ENCODE measurements around the gene BST1.
A peak's percentile ranks its signal among the peaks of the same experiment; 100 is the strongest.
"Not testable (repeated sequence)": the region's sequence is repeated elsewhere in the genome, so short reads cannot be mapped to it uniquely, and the experiment has no call there.

Gene BST1

DNA sequence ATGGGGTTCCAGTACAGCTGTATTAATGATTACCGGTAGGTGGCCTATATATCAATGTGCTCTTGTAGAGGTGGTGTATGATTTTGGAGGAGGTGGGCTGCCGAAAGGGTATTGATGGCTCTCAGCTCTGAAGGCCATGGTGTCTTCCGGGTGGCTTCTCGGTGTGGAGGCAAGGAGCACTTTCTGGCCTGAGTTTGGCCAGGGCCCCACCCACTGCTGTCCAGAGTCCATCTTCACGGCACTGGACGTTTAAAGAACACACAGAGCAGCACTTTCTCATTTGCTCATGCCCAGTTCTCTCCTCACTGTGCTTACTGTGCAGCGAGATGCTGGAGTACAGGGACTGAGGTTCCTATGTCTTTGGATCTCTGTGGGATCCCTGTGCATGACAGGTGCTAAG, 16.1 kb downstream of the BST1 start:
- H2AK5ac ChIP-seq (ENCODE audit: low read length) = no peak overlapping the region
- no peak overlapping the region for H3K27ac ChIP-seq (ENCODE audit: low read depth, low read length)
- H3K4me1 ChIP-seq (ENCODE audit: control insufficient read depth, low read depth, low read length) = no peaks in the 10 kb centered on the region
- no peak overlapping the region for H2BK15ac ChIP-seq (replicated peaks; ENCODE audit: low read depth)
- H3K9ac ChIP-seq (ENCODE audit: low read length) = no peak overlapping the region
- no peak overlapping the region for H4K8ac ChIP-seq (ENCODE audit: low read depth, low read length)
- no peak overlapping the region for H2BK5ac ChIP-seq (ENCODE audit: low read length)
- H3K4me3 ChIP-seq (ENCODE audit: low read length) = no peak overlapping the region
- H3K36me3 ChIP-seq (ENCODE audit: control insufficient read depth, insufficient read depth, low read length) = no peaks in the 10 kb centered on the region
- no peak overlapping the region for H3K4ac ChIP-seq (ENCODE audit: low read depth, low read length)
- no peak overlapping the region for H3K23ac ChIP-seq (ENCODE audit: low read length)
- H3K4me2 ChIP-seq (ENCODE audit: low read length) = no peak overlapping the region
- no peaks in the 10 kb centered on the region for H3K79me2 ChIP-seq (ENCODE audit: control insufficient read depth, insufficient read depth, low read length)
- H2BK120ac ChIP-seq (ENCODE audit: low read depth, low read length) = no peak overlapping the region
- no peak overlapping the region for H3K56ac ChIP-seq (ENCODE audit: low read length)
- H3K27me3 ChIP-seq (ENCODE audit: insufficient read depth, low read length, poor library complexity) = no peaks in the 10 kb centered on the region
- no peak for DNase-seq
- no peaks in the 10 kb centered on the region for H3K79me1 ChIP-seq (ENCODE audit: low read length)
- H3K18ac ChIP-seq (ENCODE audit: low read length) = no peak overlapping the region
- no peak overlapping the region for H4K5ac ChIP-seq (ENCODE audit: low read length)
- no CpG with 5 or more reads among the region's 7 CpGs for WGBS (ENCODE audit: extremely low coverage, insufficient coverage, low lambda C conversion rate)

DNA sequence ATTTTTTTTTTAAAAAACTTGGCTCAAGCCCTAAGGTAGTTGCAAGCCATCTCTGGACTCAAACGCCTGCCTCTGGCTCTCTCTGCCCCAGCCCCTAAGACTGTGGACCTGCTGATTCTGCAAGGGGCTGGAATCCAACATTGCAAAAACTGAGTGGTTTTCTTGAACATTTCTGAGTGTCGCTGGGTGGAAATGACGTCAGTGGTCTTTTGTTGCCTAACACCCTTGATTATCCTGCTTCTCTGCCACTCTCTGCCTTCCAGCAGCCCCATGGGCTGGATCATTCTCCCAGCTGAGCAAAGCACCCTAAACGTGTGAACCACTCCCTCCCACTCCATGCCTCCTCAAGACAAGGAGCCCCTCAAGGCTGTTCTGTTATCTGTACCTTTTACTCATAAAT, 16.6 kb downstream of the BST1 start:
- H3K27me3 ChIP-seq (ENCODE audit: insufficient read depth, low read length, poor library complexity) = no peaks in the 10 kb centered on the region
- no peak overlapping the region for H3K18ac ChIP-seq (ENCODE audit: low read length)

GRCh38 chr4:15720851-15721250, 18.0 kb downstream of the BST1 start:
- no peak overlapping the region for H3K18ac ChIP-seq (ENCODE audit: low read length)
- no peak overlapping the region for H3K23ac ChIP-seq (ENCODE audit: low read length)
- no peak overlapping the region for H2BK120ac ChIP-seq (ENCODE audit: low read depth, low read length)
- no peak overlapping the region for H4K8ac ChIP-seq (ENCODE audit: low read depth, low read length)
- H2BK15ac ChIP-seq (replicated peaks; ENCODE audit: low read depth) = no peak overlapping the region
- H2BK5ac ChIP-seq (ENCODE audit: low read length) = no peak overlapping the region
- H4K5ac ChIP-seq (ENCODE audit: low read length) = no peak overlapping the region
- no CpG with 5 or more reads among the region's 2 CpGs for WGBS (ENCODE audit: extremely low coverage, insufficient coverage, low lambda C conversion rate)
- H3K79me2 ChIP-seq (ENCODE audit: control insufficient read depth, insufficient read depth, low read length) = no peaks in the 10 kb centered on the region
- H3K4me2 ChIP-seq (ENCODE audit: low read length) = no peak overlapping the region
- H3K27ac ChIP-seq (ENCODE audit: low read depth, low read length) = no peak overlapping the region
- H3K79me1 ChIP-seq (ENCODE audit: low read length) = no peaks in the 10 kb centered on the region
- no peak for DNase-seq
- H2AK5ac ChIP-seq (ENCODE audit: low read length) = no peak overlapping the region
- no peaks in the 10 kb centered on the region for H3K36me3 ChIP-seq (ENCODE audit: control insufficient read depth, insufficient read depth, low read length)
- H3K4ac ChIP-seq (ENCODE audit: low read depth, low read length) = no peak overlapping the region
- H3K9ac ChIP-seq (ENCODE audit: low read length) = no peak overlapping the region
- H3K4me3 ChIP-seq (ENCODE audit: low read length) = no peak overlapping the region
- no peak overlapping the region for H3K56ac ChIP-seq (ENCODE audit: low read length)
- no peaks in the 10 kb centered on the region for H3K27me3 ChIP-seq (ENCODE audit: insufficient read depth, low read length, poor library complexity)
- no peaks in the 10 kb centered on the region for H3K4me1 ChIP-seq (ENCODE audit: control insufficient read depth, low read depth, low read length)

More for the DNA sequence above, 16.6 kb downstream of the BST1 start:
- Histone ChIP-seq H2BK15ac (replicated peaks; ENCODE audit: low read depth) (no peak overlapping the region), H3K4me1 (ENCODE audit: control insufficient read depth, low read depth, low read length) (no peaks in the 10 kb centered on the region), H3K4me2 (ENCODE audit: low read length) (no peak overlapping the region), H3K4me3 (ENCODE audit: low read length) (no peak overlapping the region), H3K23ac (ENCODE audit: low read length) (no peak overlapping the region), H3K79me2 (ENCODE audit: control insufficient read depth, insufficient read depth, low read length) (no peaks in the 10 kb centered on the region), H3K56ac (ENCODE audit: low read length) (no peak overlapping the region), H3K36me3 (ENCODE audit: control insufficient read depth, insufficient read depth, low read length) (no peaks in the 10 kb centered on the region), H4K8ac (ENCODE audit: low read depth, low read length) (no peak overlapping the region), H3K79me1 (ENCODE audit: low read length) (no peaks in the 10 kb centered on the region), H3K9ac (ENCODE audit: low read length) (no peak overlapping the region), H4K5ac (ENCODE audit: low read length) (no peak overlapping the region), H2BK5ac (ENCODE audit: low read length) (no peak overlapping the region), H3K4ac (ENCODE audit: low read depth, low read length) (no peak overlapping the region), H3K27ac (ENCODE audit: low read depth, low read length) (no peak overlapping the region), H2BK120ac (ENCODE audit: low read depth, low read length) (no peak overlapping the region), H2AK5ac (ENCODE audit: low read length) (no peak overlapping the region)
- no CpG with 5 or more reads among the region's 4 CpGs for WGBS (ENCODE audit: extremely low coverage, insufficient coverage, low lambda C conversion rate)
- DNase-seq = no peak

DNA sequence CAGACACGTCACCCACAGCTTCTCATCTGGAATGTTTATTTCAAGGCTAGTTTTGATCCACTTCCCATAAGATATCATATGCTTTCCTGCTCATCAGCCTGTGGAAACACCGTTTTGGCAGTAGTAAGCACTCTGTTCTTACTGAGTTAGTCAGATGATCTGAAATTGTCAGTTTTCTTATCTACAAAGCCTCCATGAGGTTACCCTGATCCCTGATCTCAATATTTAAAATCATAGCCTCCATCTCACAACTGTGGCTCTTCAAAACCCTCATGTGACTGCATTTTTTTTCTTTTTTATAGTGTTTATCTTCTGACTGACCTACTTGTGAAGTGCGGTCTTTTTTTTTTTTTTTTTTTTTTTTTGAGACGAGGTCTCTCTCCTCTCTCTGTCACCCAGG, 22.7 kb downstream of the BST1 start:
- no peak overlapping the region for H3K27ac ChIP-seq (ENCODE audit: low read depth, low read length)
- no CpG with 5 or more reads among the region's 4 CpGs for WGBS (ENCODE audit: extremely low coverage, insufficient coverage, low lambda C conversion rate)

GRCh38 chr4:15729910-15730533, 27.2 kb downstream of the BST1 start:
- Histone ChIP-seq H3K4me2 (ENCODE audit: low read length) (no peak overlapping the region), H2AK5ac (ENCODE audit: low read length) (no peak overlapping the region), H3K56ac (ENCODE audit: low read length) (no peak overlapping the region), H3K18ac (ENCODE audit: low read length) (no peak overlapping the region), H3K27me3 (ENCODE audit: insufficient read depth, low read length, poor library complexity) (no peaks in the 10 kb centered on the region), H2BK120ac (ENCODE audit: low read depth, low read length) (no peak overlapping the region), H3K9ac (ENCODE audit: low read length) (no peak overlapping the region), H3K4ac (ENCODE audit: low read depth, low read length) (no peak overlapping the region), H4K5ac (ENCODE audit: low read length) (no peak overlapping the region), H2BK5ac (ENCODE audit: low read length) (no peak overlapping the region), H3K27ac (ENCODE audit: low read depth, low read length) (no peak overlapping the region), H4K8ac (ENCODE audit: low read depth, low read length) (no peak overlapping the region), H3K79me2 (ENCODE audit: control insufficient read depth, insufficient read depth, low read length) (no peaks in the 10 kb centered on the region), H3K4me3 (ENCODE audit: low read length) (no peak overlapping the region), H3K79me1 (ENCODE audit: low read length) (no peaks in the 10 kb centered on the region), H3K4me1 (ENCODE audit: control insufficient read depth, low read depth, low read length) (no peaks in the 10 kb centered on the region), H3K23ac (ENCODE audit: low read length) (no peak overlapping the region), H2BK15ac (replicated peaks; ENCODE audit: low read depth) (no peak overlapping the region), H3K36me3 (ENCODE audit: control insufficient read depth, insufficient read depth, low read length) (no peaks in the 10 kb centered on the region)
- DNase-seq = peak; percentile 59
- 100% methylated on average over 1 of the region's 3 CpGs for WGBS (ENCODE audit: extremely low coverage, insufficient coverage, low lambda C conversion rate)

More for the DNA sequence above, 22.7 kb downstream of the BST1 start:
- H3K79me2 ChIP-seq (ENCODE audit: control insufficient read depth, insufficient read depth, low read length) = no peaks in the 10 kb centered on the region
- no peak overlapping the region for H3K4me2 ChIP-seq (ENCODE audit: low read length)
- no peaks in the 10 kb centered on the region for H3K79me1 ChIP-seq (ENCODE audit: low read length)
- no peak overlapping the region for H2AK5ac ChIP-seq (ENCODE audit: low read length)
- no peak overlapping the region for H2BK120ac ChIP-seq (ENCODE audit: low read depth, low read length)
- H2BK15ac ChIP-seq (replicated peaks; ENCODE audit: low read depth) = no peak overlapping the region
- H3K23ac ChIP-seq (ENCODE audit: low read length) = no peak overlapping the region
- no peak overlapping the region for H3K56ac ChIP-seq (ENCODE audit: low read length)
- no peaks in the 10 kb centered on the region for H3K36me3 ChIP-seq (ENCODE audit: control insufficient read depth, insufficient read depth, low read length)
- no peak overlapping the region for H2BK5ac ChIP-seq (ENCODE audit: low read length)
- no peaks in the 10 kb centered on the region for H3K4me1 ChIP-seq (ENCODE audit: control insufficient read depth, low read depth, low read length)
- H3K27me3 ChIP-seq (ENCODE audit: insufficient read depth, low read length, poor library complexity) = no peaks in the 10 kb centered on the region
- DNase-seq = no peak
- H3K4me3 ChIP-seq (ENCODE audit: low read length) = no peak overlapping the region
- H3K9ac ChIP-seq (ENCODE audit: low read length) = no peak overlapping the region
- no peak overlapping the region for H3K4ac ChIP-seq (ENCODE audit: low read depth, low read length)
- H4K8ac ChIP-seq (ENCODE audit: low read depth, low read length) = no peak overlapping the region
- H4K5ac ChIP-seq (ENCODE audit: low read length) = no peak overlapping the region
- no peak overlapping the region for H3K18ac ChIP-seq (ENCODE audit: low read length)

DNA sequence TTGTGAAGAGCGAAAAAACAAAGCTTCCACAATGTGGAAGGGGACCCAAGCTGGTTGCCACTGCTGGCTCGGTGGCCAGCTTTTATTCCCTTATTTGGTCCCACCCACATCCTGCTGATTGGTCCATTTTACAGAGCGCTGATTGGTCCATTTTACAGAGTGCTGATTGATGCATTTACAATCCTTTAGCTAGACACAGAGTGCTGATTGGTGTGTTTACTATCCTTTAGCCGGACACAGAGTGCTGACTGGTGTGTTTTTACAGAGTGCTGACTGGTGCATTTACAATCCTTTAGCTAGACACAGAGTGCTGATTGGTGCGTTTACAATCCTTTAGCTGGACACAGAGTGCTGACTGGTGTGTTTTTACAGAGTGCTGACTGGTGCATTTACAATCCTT, 30.2 kb downstream of the BST1 start:
- not testable (repeated sequence) for H3K18ac ChIP-seq (ENCODE audit: low read length); H3K4me2 ChIP-seq (ENCODE audit: low read length); DNase-seq; H3K79me1 ChIP-seq (ENCODE audit: low read length); H2BK15ac ChIP-seq (replicated peaks; ENCODE audit: low read depth); H4K5ac ChIP-seq (ENCODE audit: low read length); H3K79me2 ChIP-seq (ENCODE audit: control insufficient read depth, insufficient read depth, low read length); H3K4ac ChIP-seq (ENCODE audit: low read depth, low read length); H3K56ac ChIP-seq (ENCODE audit: low read length); H3K36me3 ChIP-seq (ENCODE audit: control insufficient read depth, insufficient read depth, low read length); H3K23ac ChIP-seq (ENCODE audit: low read length); H2AK5ac ChIP-seq (ENCODE audit: low read length); H3K27me3 ChIP-seq (ENCODE audit: insufficient read depth, low read length, poor library complexity); H3K4me3 ChIP-seq (ENCODE audit: low read length); H2BK120ac ChIP-seq (ENCODE audit: low read depth, low read length); H3K27ac ChIP-seq (ENCODE audit: low read depth, low read length); H3K9ac ChIP-seq (ENCODE audit: low read length); H4K8ac ChIP-seq (ENCODE audit: low read depth, low read length); H2BK5ac ChIP-seq (ENCODE audit: low read length); H3K4me1 ChIP-seq (ENCODE audit: control insufficient read depth, low read depth, low read length)
- WGBS (ENCODE audit: extremely low coverage, insufficient coverage, low lambda C conversion rate) = no CpG with 5 or more reads among the region's 5 CpGs

Data from mesendoderm (in vitro differentiated cells).